Fibroblast of pulmonary artery (primary cell): ENCODE measurements around the gene RBM3.
A peak's percentile ranks its signal among the peaks of the same experiment; 100 is the strongest.

Experiments used
- DNase-seq: peaks from one replicate; pipeline ENCODE4 v3.0.0-alpha.2; 2010; ENCODE audit warnings: low read depth
- H3K4me3 ChIP-seq: replicated peaks from 2 replicates; pipeline ENCODE4 v1.5.1; 2011; ENCODE audit warnings: low read depth, mild to moderate bottlenecking, control low read depth, low read length, moderate library complexity
- TF ChIP-seq, protein P1 (sequence below): IDR thresholded peaks from 2 replicates; pipeline ENCODE4 v1.5.1; 2011; ENCODE audit warnings: mild to moderate bottlenecking, control low read depth, low read length, inconsistent platforms; ENCODE audit errors: missing control alignments

The RBM3 gene

GRCh38 chrX:48559636-48560035 is 14.6 kb upstream of the RBM3 start:
- TF ChIP-seq, protein P1, sequence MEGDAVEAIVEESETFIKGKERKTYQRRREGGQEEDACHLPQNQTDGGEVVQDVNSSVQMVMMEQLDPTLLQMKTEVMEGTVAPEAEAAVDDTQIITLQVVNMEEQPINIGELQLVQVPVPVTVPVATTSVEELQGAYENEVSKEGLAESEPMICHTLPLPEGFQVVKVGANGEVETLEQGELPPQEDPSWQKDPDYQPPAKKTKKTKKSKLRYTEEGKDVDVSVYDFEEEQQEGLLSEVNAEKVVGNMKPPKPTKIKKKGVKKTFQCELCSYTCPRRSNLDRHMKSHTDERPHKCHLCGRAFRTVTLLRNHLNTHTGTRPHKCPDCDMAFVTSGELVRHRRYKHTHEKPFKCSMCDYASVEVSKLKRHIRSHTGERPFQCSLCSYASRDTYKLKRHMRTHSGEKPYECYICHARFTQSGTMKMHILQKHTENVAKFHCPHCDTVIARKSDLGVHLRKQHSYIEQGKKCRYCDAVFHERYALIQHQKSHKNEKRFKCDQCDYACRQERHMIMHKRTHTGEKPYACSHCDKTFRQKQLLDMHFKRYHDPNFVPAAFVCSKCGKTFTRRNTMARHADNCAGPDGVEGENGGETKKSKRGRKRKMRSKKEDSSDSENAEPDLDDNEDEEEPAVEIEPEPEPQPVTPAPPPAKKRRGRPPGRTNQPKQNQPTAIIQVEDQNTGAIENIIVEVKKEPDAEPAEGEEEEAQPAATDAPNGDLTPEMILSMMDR, result no peak
- DNase-seq, result no peak
- no peak overlapping the region for H3K4me3 ChIP-seq

GRCh38 chrX:48560056-48560455 is 14.2 kb upstream of the RBM3 start:
- no peak overlapping the region for H3K4me3 ChIP-seq
- TF ChIP-seq, protein P1, result no peak
- DNase-seq, result no peak

GRCh38 chrX:48560681-48561080 is 13.6 kb upstream of the RBM3 start:
- no peak for DNase-seq
- TF ChIP-seq, protein P1, result no peak
- H3K4me3 ChIP-seq, result no peak overlapping the region

- TF ChIP-seq, protein P1, result no peak
- no peak for DNase-seq
- H3K4me3 ChIP-seq, result no peak overlapping the region
Observed at GRCh38 chrX:48569958-48570357, 4.3 kb upstream of the RBM3 start.

- TF ChIP-seq, protein P1, result no peak
- H3K4me3 ChIP-seq, result peak overlapping the region; percentile 90
- DNase-seq, result no peak
Observed at GRCh38 chrX:48573690-48574269, 504 bp upstream of the RBM3 start.

DNA sequence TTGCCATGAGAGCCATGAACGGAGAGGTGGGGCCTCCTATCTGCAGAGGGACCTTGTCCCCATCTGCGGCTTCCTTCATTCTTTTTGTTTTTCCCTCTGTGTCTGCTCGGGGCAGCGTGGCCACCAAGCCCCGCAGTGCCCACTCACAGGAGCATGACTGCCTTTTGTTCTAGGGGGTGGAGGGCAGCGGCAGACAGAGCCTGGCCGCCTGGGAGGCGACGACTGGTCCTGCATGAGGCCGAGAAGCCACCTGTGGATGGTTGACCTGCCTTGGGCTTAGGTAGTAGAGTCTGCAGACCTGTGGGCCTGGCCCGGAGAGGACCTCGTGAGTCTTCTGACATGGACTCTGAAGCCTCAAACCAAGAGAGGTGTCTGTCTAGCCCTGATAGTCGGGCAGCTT is 1.4 kb downstream of the RBM3 start:
- TF ChIP-seq, protein P1, result no peak
- H3K4me3 ChIP-seq, result peak overlapping the region; percentile 90
- DNase-seq, result no peak

GRCh38 chrX:48576108-48576507 is 1.8 kb downstream of the RBM3 start:
- TF ChIP-seq, protein P1, result no peak
- peak overlapping the region; percentile 90 for H3K4me3 ChIP-seq
- DNase-seq, result no peak
